ENCODE data around the gene TMC7. TPM values are rescaled to one million over a fixed set of nuclear protein-coding genes. Genes with fewer than 3 reads are reported as not detected.
A peak's percentile ranks its signal among the peaks of the same experiment; 100 is the strongest.

TMC7 gene
- total and polyA plus RNA-seq, 2 of the 13 experiments (the other 11 are each of a cell fraction or from before 2014, with no cell fraction given) = 1.2 to 5.1 TPM

GRCh38 chr16:18983565-18984434 lies at the start of gene TMC7 (continued):
- TF ChIP-seq KAT2B (IDR thresholded peaks at IDR 0.05; ENCODE audit: borderline replicate concordance, low read depth, low read length) = no peak
- peak; percentile 82 for TF ChIP-seq AGO2 (optimal IDR thresholded peaks at IDR 0.05; ENCODE audit: low read depth, low read length)
- TF ChIP-seq ZNF382 (CRISPR knock-in tag; IDR thresholded peaks at IDR 0.05; ENCODE audit: borderline replicate concordance) = no peak
- peak; percentile 86 for TF ChIP-seq ZFP36L1 (CRISPR knock-in tag; IDR thresholded peaks at IDR 0.05)
- TF ChIP-seq ARNTL (CRISPR knock-in tag; IDR thresholded peaks at IDR 0.05) = 0 out of 2 replicates have a peak, but pooled peaks have one; percentile 69
- no peak for TF ChIP-seq KDM1A (CRISPR knock-in tag; IDR thresholded peaks at IDR 0.05)
- no peak for TF ChIP-seq NBN (conservative IDR thresholded peaks at IDR 0.05)
- TF ChIP-seq ZNF512B (CRISPR knock-in tag; IDR thresholded peaks at IDR 0.05; ENCODE audit: borderline replicate concordance) = 0 out of 2 replicates have a peak, but pooled peaks have one; percentile 67
- TF ChIP-seq PRDM10 (CRISPR knock-in tag; IDR thresholded peaks at IDR 0.05; ENCODE audit: low read depth) = peak; percentile 51; the same call in 1 of the 2 replicates
- 0 out of 2 replicates have a peak, but pooled peaks have one; percentile 49 for TF ChIP-seq ZNF275 (CRISPR knock-in tag; IDR thresholded peaks at IDR 0.05; ENCODE audit: borderline replicate concordance)
- peak; percentile 92; the same call in 1 of the 2 replicates for TF ChIP-seq ZNF274 (CRISPR knock-in tag; IDR thresholded peaks at IDR 0.05)
- TF ChIP-seq CSRNP1 (CRISPR knock-in tag; IDR thresholded peaks at IDR 0.05) = peak; percentile 95
- TF ChIP-seq ZBTB20 (CRISPR knock-in tag; IDR thresholded peaks at IDR 0.05; ENCODE audit: borderline replicate concordance, low read depth) = peak; percentile 67; the same call in 1 of the 2 replicates
- no peak for TF ChIP-seq ZNF660 (CRISPR knock-in tag; IDR thresholded peaks at IDR 0.05; ENCODE audit: borderline replicate concordance, low read depth)
- peak; percentile 67; the same call in 1 of the 2 replicates for TF ChIP-seq DRAP1 (CRISPR knock-in tag; IDR thresholded peaks at IDR 0.05)
- peak; percentile 83 for TF ChIP-seq ZNF782 (CRISPR knock-in tag; IDR thresholded peaks at IDR 0.05; ENCODE audit: borderline replicate concordance)
- 0 out of 2 replicates have a peak, but pooled peaks have one; percentile 71 for TF ChIP-seq HOXA5 (CRISPR knock-in tag; IDR thresholded peaks at IDR 0.05)
- TF ChIP-seq RBAK (CRISPR knock-in tag; IDR thresholded peaks at IDR 0.05) = peak; percentile 8
